ENCODE measurements around the gene NET1.

DNA sequence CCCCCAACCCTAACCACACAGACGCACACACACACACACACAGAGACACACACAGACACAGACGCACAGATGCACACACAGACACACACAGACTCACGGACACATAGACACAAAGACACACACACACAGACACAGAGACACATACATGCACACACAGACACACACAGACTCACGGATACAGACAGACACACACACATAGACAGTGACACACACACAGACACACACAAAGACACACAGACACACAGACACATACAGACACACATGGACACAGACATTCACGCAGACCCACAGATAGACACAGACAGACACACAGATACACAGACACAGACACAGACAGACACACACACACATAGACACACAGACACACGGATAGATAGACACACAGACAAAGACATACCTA lies 84.9 kb downstream of the NET1 start:
- TF ChIP-seq, protein P1, sequence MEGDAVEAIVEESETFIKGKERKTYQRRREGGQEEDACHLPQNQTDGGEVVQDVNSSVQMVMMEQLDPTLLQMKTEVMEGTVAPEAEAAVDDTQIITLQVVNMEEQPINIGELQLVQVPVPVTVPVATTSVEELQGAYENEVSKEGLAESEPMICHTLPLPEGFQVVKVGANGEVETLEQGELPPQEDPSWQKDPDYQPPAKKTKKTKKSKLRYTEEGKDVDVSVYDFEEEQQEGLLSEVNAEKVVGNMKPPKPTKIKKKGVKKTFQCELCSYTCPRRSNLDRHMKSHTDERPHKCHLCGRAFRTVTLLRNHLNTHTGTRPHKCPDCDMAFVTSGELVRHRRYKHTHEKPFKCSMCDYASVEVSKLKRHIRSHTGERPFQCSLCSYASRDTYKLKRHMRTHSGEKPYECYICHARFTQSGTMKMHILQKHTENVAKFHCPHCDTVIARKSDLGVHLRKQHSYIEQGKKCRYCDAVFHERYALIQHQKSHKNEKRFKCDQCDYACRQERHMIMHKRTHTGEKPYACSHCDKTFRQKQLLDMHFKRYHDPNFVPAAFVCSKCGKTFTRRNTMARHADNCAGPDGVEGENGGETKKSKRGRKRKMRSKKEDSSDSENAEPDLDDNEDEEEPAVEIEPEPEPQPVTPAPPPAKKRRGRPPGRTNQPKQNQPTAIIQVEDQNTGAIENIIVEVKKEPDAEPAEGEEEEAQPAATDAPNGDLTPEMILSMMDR (IDR thresholded peaks at IDR 0.05 in 8 of 11, conservative IDR thresholded peaks at IDR 0.05 in 3 of 11): no peak
- TF ChIP-seq POLR2A (IDR thresholded peaks at IDR 0.05) (no peak), POLR2AphosphoS5 (IDR thresholded peaks at IDR 0.05) (no peak)
